NCI-H345 treated with DMSO at 0.1 percent for 48 hours (cell line): ENCODE data around the gene CALML6.
"Not testable (repeated sequence)": the region's sequence is repeated elsewhere in the genome, so short reads cannot be mapped to it uniquely, and the experiment has no call there.

ENCODE experiments used
- DNase-seq: peaks from one replicate; lab custom pipeline; 2025; ENCODE audit not compliant: unreplicated experiment; lab: John Stamatoyannopoulos, UW

The CALML6 gene, protein sequence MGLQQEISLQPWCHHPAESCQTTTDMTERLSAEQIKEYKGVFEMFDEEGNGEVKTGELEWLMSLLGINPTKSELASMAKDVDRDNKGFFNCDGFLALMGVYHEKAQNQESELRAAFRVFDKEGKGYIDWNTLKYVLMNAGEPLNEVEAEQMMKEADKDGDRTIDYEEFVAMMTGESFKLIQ

DNA sequence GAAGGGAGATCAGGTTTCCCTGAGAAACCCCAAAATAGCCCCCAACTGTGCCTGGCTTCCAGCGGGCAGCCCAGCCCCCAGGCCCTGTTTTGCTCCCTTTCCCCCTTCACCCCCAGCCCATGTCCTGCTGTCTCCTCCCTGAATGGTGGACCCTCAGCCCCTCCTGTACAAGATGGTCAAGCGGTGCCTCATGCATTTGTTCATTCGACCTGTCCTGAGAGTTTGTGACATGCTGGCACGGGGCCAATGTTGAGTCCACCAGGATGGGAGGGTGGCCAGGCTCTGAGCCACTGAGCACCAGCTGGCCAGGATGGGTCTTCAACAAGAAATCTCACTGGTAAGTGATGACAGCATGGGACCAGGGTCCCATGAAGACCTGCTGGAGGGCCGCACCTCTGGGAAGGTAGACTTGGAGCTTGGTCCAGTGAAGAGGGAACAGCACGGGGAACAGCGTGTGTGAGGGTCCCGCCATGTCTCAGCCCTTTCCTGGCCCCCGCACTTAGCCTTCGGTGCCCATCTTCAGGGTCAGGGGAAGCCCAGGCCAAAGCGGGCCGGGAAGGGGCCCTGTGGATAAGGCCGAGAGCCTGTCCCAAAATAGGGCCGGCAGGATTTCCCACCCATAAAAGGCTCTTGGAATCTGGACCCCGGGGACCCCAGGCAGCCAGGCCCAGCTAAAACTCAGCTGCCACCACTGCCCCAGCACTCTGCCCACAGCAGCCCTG is at the start of gene CALML6:
Gene CALML6 (plus strand): TSS at position 290 of the 722 bp plus-strand sequence. CDS start 21 bp downstream, at position 311.
- DNase-seq: no peak

DNA sequence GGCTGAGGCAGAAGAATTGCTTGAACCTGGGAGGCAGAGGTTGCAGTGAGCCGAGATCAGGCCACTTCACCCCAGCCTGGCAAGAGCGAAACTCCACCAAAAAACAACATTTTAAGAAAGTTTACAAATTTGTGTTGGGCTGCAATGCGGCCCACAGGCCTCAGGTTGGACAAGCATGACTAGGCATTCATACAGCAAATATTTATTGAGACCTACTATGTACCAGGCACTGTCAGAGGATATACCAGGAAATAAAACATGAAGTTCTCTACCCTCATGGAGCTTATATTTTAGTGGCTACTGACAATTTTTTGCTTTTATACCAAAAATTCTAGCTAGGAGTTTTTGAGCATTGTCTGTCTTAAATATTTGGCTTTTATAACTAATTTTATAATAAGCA is 47.9 kb upstream of the CALML6 start:
- DNase-seq: no peak

- no peak for DNase-seq
Observed at GRCh38 chr1:1869469-1869868, 45.6 kb upstream of the CALML6 start.

DNA sequence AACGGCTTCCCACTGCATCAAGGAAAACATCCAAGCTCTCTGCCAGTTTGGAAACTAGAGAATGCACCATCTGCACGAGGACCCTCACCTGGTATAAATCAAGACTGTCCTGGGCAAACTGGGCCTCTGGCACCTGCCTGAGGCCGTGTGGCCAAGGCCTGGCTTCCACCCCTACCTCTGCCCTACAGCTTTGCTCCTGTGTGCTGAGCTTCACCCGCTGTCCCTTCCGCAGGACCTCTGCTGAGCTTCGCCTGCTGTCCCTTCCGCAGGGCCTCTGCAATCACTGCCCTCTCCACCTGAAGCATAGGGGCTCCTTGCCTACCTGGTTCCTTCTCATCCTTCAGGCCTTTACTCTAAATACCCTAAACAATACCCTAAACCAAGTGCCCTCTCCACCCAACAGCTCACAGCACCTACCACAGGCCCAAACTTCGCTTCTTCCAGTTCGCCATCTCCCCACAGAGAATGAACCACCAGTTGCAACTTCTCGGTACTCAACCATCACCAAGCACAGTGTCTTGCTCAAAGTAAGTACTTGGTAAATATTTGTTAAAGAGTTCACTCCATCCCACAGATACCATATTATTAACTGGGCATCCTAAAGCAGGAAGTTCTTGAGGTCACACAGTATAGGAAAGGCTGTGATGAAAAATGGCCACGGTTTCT is 42.6 kb upstream of the CALML6 start:
- DNase-seq: no peak

GRCh38 chr1:1873186-1873585 is 41.9 kb upstream of the CALML6 start:
- DNase-seq: no peak

DNA sequence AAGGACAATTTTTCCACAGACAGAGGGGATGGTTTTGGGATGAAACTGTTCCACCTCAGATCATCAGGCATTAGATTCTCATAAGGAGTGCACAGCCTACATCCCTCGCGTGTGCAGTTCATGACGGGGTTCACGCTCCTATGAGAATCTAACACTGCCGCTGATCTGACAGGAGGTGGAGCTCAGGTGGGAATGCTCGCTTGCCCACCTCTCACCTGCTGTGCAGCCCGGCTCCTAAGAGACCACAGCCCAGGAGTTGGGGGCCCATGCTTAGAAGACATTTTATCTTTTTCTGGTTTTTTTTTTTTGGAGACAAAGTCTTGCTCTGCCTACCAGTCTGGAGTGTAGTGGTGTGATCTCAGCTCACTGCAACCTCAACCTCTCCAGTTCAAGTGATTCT is 40.2 kb upstream of the CALML6 start:
- no peak for DNase-seq

GRCh38 chr1:1875932-1876331 is 39.1 kb upstream of the CALML6 start:
- no peak for DNase-seq

DNA sequence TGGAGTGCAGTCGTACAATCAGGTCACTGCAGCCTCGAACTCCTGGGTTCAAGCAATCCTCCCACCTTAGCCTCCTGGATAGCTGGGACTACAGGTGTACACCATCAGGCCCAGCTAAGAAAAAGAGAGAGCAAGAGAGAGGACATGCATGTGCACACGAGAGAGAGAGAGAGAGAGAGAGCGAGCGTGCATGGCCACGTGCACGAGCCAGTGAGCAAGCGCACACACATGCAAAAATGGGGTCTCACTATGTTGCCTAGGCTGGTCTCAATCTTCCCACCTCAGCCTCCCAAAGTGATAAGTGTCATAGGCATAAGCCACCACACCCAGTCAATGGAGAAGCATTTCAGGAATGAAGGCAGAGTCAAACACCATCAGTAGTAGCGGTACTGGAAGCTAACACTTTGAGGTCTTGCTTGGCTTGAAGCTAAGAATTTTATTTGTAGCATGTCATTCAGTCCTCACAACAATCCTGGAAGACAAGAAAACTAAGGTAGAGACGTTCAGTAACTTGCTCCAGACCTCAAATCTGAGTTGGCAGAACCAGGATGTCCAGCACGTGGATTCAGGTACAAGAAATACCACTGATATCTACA is 38.6 kb upstream of the CALML6 start:
- DNase-seq: no peak

DNA sequence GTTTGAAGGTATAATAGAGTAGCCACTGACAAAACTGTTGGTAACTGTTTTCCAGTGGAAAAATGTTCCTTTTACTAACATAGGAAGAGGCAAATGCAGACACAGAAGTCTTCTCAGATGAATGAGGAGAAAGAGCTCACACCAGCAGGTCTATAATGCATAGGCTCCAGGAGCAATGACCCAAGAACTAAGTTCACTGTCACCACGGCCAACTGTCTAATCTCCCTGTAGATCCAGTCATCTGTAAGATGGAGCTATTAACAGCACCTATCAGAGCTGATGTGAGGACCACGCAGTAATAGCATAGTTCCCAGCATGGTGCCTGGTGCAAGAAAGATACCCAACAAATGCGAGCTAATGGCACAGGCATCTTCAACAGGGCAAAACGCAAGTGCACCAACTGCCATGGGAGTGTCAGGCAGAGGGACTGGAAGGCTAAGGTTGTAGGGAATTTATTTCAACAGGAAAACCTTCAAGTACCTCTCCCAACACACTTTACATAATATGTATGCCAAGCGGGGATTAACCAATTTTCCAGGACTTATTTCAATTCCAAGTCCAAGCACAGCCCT is 37.1 kb upstream of the CALML6 start:
- no peak for DNase-seq

DNA sequence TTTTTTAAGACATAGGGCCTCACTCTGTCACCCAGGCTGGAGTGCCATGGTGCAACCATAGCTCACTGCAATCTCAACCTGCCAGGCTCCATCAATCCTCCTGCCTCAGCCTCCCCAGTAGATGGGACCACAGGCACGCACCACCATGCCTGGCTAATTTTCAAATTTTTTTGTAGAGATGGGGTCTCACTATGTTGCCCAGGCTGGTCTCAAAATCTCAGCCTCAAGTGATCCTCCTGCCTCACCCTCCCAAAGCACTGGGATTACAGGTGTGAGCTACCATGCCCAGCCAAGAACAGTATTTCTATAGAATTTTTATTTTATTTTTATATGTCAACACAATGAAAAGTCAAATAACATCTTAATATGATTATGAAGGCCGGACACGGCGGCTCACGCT is 35.1 kb upstream of the CALML6 start:
- DNase-seq: no peak

GRCh38 chr1:1880617-1881312 is 34.3 kb upstream of the CALML6 start:
- no peak for DNase-seq

DNA sequence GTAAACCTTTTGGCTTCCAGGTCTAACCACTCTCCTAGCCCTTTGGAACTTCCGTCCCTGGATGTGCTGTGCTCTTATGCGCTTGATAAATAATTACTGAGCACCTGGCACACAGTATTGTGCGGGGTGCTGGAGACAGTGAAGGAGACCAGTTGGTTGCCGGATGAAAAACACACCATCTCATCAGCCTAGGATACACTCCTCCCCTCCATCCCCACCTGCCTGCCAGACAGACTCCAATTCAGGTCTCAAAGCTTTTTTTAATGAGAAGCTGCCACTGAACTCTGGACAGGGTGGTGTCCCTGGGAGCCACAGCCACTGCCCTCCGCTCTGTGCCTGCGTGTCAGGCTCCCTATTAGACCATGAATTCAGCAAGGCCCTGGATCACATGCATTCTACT is 33.3 kb upstream of the CALML6 start:
- no peak for DNase-seq

GRCh38 chr1:1883092-1883873 is 31.8 kb upstream of the CALML6 start:
- no peak for DNase-seq

DNA sequence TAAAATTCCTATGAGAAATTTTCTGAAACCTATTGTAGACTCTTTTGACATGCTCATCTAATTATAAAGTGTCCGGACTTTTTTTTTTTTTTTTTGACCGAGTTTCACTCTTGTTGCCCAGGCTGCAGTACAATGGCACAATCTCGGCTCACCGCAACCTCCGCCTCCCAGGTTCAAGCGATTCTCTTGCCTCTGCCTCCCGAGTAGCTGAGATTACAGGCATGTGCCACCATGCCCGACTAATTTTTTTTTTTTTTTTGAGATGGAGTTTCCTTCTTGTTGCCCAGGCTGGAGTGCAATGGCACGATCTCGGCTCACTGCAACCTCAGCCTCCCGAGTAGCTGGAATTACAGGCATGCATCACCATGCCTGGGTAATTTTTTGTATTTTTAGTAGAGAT is 31.2 kb upstream of the CALML6 start:
- DNase-seq: not testable (repeated sequence)

DNA sequence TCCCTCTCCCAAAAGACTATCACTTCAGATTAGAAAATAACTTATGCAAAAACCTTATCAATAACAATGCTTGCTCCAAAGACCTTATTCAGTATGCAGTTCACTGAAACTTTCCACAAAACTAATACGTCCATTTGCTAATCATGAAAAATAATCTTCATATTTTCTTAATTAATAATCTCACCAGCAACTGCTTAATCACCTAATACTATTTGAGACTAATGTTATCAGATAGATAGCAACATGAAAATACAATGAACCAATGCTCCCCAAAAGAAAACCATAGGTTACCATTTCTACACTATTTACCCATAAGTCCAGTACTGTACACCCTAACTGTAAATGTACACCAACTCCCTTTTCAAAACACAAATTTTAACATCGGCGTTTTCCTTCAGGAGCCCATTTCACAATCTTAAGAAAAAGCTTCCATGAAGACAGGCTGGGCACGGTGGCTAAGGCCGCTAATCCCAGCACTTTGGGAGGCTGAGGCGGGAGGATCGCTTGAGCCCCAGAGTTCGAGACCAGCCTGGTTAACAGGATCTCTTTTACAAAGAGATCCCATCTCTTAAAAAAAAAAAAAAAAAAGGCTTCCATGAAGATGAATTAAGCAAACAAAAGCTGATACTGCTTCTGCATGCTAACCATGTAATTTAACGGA is 25.8 kb upstream of the CALML6 start:
- no peak for DNase-seq

- DNase-seq: no peak
Observed at GRCh38 chr1:1889847-1890505, 25.1 kb upstream of the CALML6 start.

DNA sequence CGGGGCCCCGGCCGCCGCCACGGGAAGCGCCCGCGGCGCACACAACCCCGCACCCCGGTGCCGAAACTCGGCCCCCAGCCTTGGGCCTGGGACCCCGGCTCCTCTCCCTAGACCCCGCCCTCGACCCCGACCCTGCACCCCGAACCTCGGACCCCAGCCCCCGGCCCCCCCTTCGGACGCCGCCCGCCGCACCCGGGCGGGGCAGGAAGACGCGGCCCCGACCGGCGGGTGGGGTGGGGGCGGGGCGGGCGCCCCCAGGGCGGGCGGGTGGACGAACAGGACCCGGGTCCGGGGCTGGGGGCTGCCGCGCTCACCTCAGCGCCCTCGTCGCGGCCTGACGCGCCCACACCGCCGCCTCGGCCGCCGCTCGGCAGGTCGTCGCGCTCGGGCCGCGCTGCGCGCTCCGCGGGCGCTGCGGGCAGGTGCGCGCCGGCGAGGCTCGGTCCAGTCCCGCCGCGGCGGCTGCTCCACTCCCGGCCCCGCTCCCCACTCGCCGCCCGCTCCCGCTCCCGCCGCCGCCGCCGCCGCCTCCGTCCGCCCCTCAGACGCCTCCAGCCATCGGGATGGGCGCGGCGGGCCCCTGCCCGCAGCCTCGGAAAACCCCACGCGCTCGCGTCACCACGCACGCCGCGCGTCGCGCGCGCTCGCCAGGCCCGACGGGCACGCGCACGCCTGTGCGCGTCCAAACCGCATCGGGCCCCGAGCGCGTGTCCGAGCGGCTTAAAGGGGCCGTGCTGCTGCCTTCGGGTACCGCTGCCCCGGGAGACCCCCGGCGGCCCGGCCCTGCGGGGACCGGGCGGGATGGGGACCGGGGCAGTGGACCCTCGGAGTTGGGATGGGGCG is 24.3 kb upstream of the CALML6 start, which contains the start of gene GNB1:
Gene GNB1 (minus strand): TSS at position 582 of the 843 bp plus-strand sequence. CDS start 65,634 bp downstream, outside the sequence.
- peak; percentile 81 for DNase-seq
